Measurements from ENCODE around the gene NPSR1.

NPSR1 gene

DNA sequence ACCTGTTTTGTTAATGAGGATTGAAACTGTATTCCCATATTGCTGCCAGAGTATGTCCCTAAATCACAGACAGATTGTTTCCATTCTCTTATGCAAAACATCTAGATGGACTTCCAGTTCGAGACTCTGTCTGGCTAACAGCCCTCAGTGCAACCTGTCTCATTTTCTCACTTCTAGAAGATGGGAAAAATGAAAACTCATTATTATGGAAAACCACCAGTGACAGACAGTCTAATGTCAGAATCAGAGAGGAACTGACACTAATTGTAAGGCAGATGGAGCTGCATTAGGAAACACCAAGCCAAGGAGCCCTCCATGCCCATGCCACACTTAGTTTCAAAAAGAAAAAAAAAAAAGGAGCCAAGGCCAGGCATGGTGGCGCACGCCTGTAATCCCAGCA lies 61.6 kb downstream of the NPSR1 start:
- TF ChIP-seq CTCF (IDR thresholded peaks at IDR 0.05; ENCODE audit: insufficient read depth, low read depth, low read length, missing control alignments), result no peak
- DNase-seq (ENCODE audit: low read depth), result no peak
- no peak overlapping the region for H3K4me3 ChIP-seq (ENCODE audit: low read length)

- DNase-seq (ENCODE audit: low read depth), result no peak
- no peak for TF ChIP-seq CTCF (IDR thresholded peaks at IDR 0.05; ENCODE audit: insufficient read depth, low read depth, low read length, missing control alignments)
- H3K4me3 ChIP-seq (ENCODE audit: low read length), result no peak overlapping the region
Observed at GRCh38 chr7:34720289-34720688, 62.3 kb downstream of the NPSR1 start.

DNA sequence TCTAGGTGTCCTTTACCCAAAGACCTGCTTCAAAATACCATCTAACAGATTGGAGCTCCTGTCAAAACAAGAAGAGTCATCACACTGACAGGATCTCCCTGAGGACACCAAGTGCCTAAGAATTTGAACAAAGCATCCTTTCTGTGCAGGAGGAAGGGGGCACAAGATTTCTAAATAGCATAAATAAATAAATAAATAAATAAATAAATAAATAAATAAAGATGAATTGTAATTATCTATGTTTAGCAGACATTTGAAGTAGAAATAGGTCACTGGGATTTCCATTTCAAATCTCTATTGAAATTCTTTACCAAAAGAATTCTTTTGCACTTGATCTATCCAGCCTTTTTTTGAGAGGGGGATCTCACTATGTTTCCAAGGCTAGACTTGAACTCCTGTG lies 65.3 kb downstream of the NPSR1 start:
- H3K4me3 ChIP-seq (ENCODE audit: low read length), result no peak overlapping the region
- no peak for DNase-seq (ENCODE audit: low read depth)
- TF ChIP-seq CTCF (IDR thresholded peaks at IDR 0.05; ENCODE audit: insufficient read depth, low read depth, low read length, missing control alignments), result no peak

DNA sequence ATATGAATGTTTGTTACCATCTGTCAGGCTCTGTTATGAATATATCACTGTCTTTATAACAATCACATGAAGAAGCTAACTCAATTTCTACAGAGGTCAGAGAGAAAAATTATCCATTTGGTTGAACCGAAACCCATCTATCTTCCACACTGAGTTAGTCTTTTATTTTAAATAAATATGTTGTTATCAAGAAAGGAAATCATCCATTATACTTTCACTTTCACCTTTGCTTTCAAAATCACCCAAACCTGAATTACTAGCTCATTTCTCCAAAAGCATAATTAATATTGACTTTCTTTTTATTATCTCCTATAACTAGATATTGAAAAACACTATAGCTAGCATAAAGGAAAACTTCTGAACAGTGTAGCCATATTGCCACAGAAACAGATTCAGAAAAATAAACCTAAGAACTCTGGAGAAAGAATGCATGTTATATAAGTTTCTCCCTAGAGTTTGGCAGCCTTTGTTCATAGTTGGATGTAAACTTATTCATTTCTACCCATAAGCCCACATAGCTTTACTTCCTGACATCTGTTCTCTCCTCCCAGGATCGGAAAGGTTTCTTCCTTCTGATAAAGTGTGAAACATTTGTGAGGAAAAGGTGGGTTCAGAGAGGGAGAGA lies 66.0 kb downstream of the NPSR1 start:
- no peak for TF ChIP-seq CTCF (IDR thresholded peaks at IDR 0.05; ENCODE audit: insufficient read depth, low read depth, low read length, missing control alignments)
- no peak for DNase-seq (ENCODE audit: low read depth)
- H3K4me3 ChIP-seq (ENCODE audit: low read length), result no peak overlapping the region

DNA sequence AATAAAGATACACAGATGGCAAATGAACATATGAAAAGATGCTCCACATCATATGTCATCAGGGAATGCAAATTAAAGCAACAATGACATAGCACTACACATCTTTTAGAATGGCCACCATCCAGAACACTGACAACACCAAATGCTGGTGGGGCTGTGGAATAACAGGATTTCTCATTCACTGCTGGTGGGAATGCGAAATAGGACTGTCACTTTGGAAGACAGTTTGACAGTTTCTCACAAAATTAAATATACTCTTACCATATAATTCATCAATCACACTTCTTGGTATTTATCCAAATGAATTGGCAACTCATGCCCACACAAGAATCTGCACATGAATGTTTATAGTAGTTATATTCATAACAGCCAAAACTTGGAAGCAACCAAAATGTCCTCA lies 68.2 kb downstream of the NPSR1 start:
- no peak overlapping the region for H3K4me3 ChIP-seq (ENCODE audit: low read length)
- DNase-seq (ENCODE audit: low read depth), result no peak
- no peak for TF ChIP-seq CTCF (IDR thresholded peaks at IDR 0.05; ENCODE audit: insufficient read depth, low read depth, low read length, missing control alignments)

DNA sequence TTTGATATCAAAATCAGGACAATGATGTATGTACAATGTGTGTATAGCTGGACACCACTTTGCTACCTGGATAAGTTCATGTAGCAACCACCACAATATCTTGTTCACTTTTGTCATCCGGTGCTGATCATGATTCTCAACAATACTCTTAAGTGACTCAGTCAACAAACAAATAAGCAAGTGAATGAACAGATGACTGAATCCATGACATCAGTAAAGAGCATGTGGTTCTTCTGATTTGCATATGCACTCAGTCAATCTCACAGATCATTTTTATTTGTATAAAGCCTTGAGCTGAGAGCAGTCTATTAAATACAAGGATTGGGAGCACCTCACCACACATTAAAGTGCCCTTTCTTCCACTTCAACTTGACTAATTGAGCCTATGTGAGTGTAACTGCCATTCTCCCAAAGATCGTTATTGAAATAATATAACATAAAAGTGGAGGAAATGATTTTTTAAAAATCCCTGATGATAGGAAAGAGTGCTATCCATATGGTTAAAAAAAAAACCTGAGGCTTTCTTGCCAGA lies 69.5 kb downstream of the NPSR1 start:
- H3K4me3 ChIP-seq (ENCODE audit: low read length), result no peak overlapping the region
- no peak for TF ChIP-seq CTCF (IDR thresholded peaks at IDR 0.05; ENCODE audit: insufficient read depth, low read depth, low read length, missing control alignments)
- peak; percentile 61 for DNase-seq (ENCODE audit: low read depth)

DNA sequence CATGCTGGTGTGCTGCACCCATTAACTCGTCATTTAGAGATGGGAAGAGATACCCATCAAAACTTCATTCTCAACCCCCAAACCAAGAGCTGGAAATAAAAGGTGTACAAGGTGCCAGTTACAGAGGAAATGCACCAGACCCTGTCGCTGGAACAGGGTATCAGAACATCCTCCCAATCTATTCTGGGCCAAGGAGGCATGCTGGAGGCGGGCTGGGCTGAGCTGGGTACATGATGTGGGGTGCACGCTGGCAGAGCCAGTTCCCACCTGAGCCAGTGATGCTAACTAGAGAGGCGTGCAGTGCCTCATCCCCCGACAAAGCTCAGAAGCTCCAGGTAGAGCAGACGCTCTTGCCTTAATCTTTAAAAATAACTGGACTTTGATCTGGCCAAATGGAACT lies 70.1 kb downstream of the NPSR1 start:
- DNase-seq (ENCODE audit: low read depth), result no peak
- no peak overlapping the region for H3K4me3 ChIP-seq (ENCODE audit: low read length)
- no peak for TF ChIP-seq CTCF (IDR thresholded peaks at IDR 0.05; ENCODE audit: insufficient read depth, low read depth, low read length, missing control alignments)

All from epithelial cell of esophagus (primary cell).